Naive thymus-derived CD4-positive, alpha-beta T cell (primary cell): ENCODE measurements around the gene BEND2. TPM values are rescaled to one million over a fixed set of nuclear protein-coding genes. Genes with fewer than 3 reads are reported as not detected.
A peak's percentile ranks its signal among the peaks of the same experiment; 100 is the strongest.

Experiments used
- ATAC-seq: fragments of 150-1000 bp; cut with Tn5 transposase; 2 replicates; pipeline ENCODE4 v1.10.0; 2021; ENCODE audit warnings: mild to moderate bottlenecking, moderate library complexity
- CTCF ChIA-PET: fragments of 350-600 bp; sonication (Branson Sonifier 250); formaldehyde crosslinking; loops from one replicate; lab custom pipeline; 2021; ENCODE audit warnings: antibody characterized with exemption; lab: Charles Lee
- POLR2A ChIA-PET: fragments of 350-600 bp; sonication (Branson Sonifier 250); formaldehyde crosslinking; loops from one replicate; lab custom pipeline; 2021; ENCODE audit warnings: antibody characterized with exemption, inconsistent platforms; lab: Charles Lee
- DNase-seq, 9 donors: peaks; one replicate each; pipeline versions ENCODE4 v3.0.0 to v3.0.0-alpha.2; 2020 to 2022; ENCODE audit warnings: mixed read lengths in 1 of 9
- H3K27ac ChIP-seq: one replicate; pipeline ENCODE4 v1.7.0; 2013; ENCODE audit warnings: mild to moderate bottlenecking, low read depth, low read length, moderate library complexity
- H3K27me3 ChIP-seq, 2 donors: one replicate each; pipeline ENCODE4 v1.7.0; 2013; ENCODE audit warnings: low read length in 2 of 2, mild to moderate bottlenecking in 2 of 2, moderate library complexity in 2 of 2; ENCODE audit not compliant: control insufficient read depth in 2 of 2, insufficient read depth in 2 of 2
- H3K36me3 ChIP-seq, 3 experiments: 1 replicate in 2 of 3; 2 replicates in 1 of 3; pipeline ENCODE4 v1.7.0; 2013; ENCODE audit warnings: low read length in 3 of 3, mild to moderate bottlenecking in 3 of 3, moderate library complexity in 1 of 3; ENCODE audit not compliant: insufficient read depth in 3 of 3, control insufficient read depth in 2 of 3
- H3K4me1 ChIP-seq, 2 donors: one replicate each; pipeline ENCODE4 v1.7.0; 2013; ENCODE audit warnings: low read length in 2 of 2, mild to moderate bottlenecking in 2 of 2, moderate library complexity in 1 of 2; ENCODE audit not compliant: control insufficient read depth in 2 of 2, insufficient read depth in 2 of 2
- H3K4me3 ChIP-seq: 2 replicates; pipeline ENCODE4 v1.7.0; 2013; ENCODE audit warnings: mild to moderate bottlenecking, low read length
- H3K9me3 ChIP-seq, 3 experiments: 1 replicate in 2 of 3; 2 replicates in 1 of 3; pipeline ENCODE4 v1.7.0; 2013; ENCODE audit warnings: low read length in 3 of 3; ENCODE audit not compliant: control insufficient read depth in 2 of 3
- H3K27ac Mint-ChIP-seq, 9 donors: one replicate each; pipeline ENCODE4 v1.8.0; 2020 to 2022; ENCODE audit warnings: mixed read lengths in 9 of 9, mild to moderate bottlenecking in 8 of 9, moderate library complexity in 5 of 9, inconsistent platforms in 2 of 9
- H3K27me3 Mint-ChIP-seq, 5 donors: one replicate each; pipeline ENCODE4 v1.8.0; 2021 to 2022; ENCODE audit warnings: mixed read lengths in 5 of 5, mild to moderate bottlenecking in 1 of 5
- H3K36me3 Mint-ChIP-seq, 5 donors: one replicate each; pipeline ENCODE4 v1.8.0; 2020 to 2022; ENCODE audit warnings: mixed read lengths in 5 of 5, mild to moderate bottlenecking in 3 of 5, inconsistent platforms in 1 of 5
- H3K4me1 Mint-ChIP-seq, 7 donors: one replicate each; pipeline ENCODE4 v1.8.0; 2020 to 2022; ENCODE audit warnings: mixed read lengths in 7 of 7, mild to moderate bottlenecking in 3 of 7, inconsistent platforms in 1 of 7
- H3K4me3 Mint-ChIP-seq, 10 donors: one replicate each; pipeline ENCODE4 v1.8.0; 2020 to 2022; ENCODE audit warnings: mild to moderate bottlenecking in 10 of 10, mixed read lengths in 10 of 10, moderate library complexity in 6 of 10, inconsistent platforms in 2 of 10
- H3K9me3 Mint-ChIP-seq, 11 donors: one replicate each; pipeline ENCODE4 v1.8.0; 2020 to 2022; ENCODE audit warnings: mixed read lengths in 11 of 11, mild to moderate bottlenecking in 4 of 11, inconsistent platforms in 1 of 11, moderate library complexity in 1 of 11
- intact Hi-C, 2 donors: fragments of 100-400 bp; cut with micrococcal nuclease; formaldehyde crosslinking; loops; one replicate each; pipeline ENCODE4 v1.15.1; 2023
- polyA plus RNA-seq, 2 donors: library from polyadenylated mRNA; unstranded; fragments of 300-500 nt; fragmentation: Illumina TruSeq; gene quantifications; one replicate each; pipeline ENCODE4 v1.2.3, GENCODE V29; 2021
- total RNA-seq, 6 experiments: library from RNA in 5 of 6; stranded (reverse) in 5 of 6; gene quantifications; 1 replicate in 5 of 6; 2 replicates in 1 of 6; pipeline ENCODE4 v1.2.3 and lab custom pipeline; 2021 to 2026

BEND2 gene
- total and polyA plus RNA-seq, 7 experiments from 2014 or later: 0.07 TPM; not detected in 6

DNA sequence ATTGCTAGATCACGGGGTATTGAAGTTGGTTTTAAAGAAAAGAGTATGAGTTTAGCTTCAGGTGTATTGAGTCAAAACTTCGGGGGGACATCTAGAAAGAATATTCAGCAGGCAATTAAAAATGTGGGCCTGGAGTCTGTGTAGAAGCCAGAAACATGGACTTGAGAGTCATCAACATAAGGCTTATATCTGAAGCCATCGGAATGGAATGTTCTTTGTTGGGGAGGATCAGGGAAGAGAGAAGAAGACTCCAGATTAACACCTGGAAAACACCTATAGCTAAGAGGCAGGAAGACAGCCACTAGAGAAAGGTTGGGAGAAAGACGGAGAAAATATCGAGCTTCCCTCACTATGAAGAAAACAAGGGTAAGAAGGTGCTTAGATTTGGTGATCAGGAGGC, 69.5 kb downstream of the BEND2 start:
- DNase-seq: no peak
- ChIA-PET CTCF (no interaction called here), POLR2A (no interaction called here)
- Mint-ChIP-seq H3K27me3 (peaks cover 0 to 12% (median 7%) of the 10 kb centered on the region in 5 donors), H3K9me3 (peaks cover 0 to 10% (median 0%) of the 10 kb centered on the region in 11 donors), H3K27ac (no peak overlapping the region), H3K4me3 (no peak overlapping the region), H3K4me1 (peaks cover 0 to 1% (median 0%) of the 10 kb centered on the region in 7 donors), H3K36me3 (no peaks in the 10 kb centered on the region)
- no peak overlapping the region for H3K4me3 ChIP-seq
- no peaks in the 10 kb centered on the region for H3K9me3 ChIP-seq
- ATAC-seq: no peak
- no peaks in the 10 kb centered on the region for H3K36me3 ChIP-seq
- intact Hi-C loops: no loop called here
- no peaks in the 10 kb centered on the region for H3K27me3 ChIP-seq
- no peak overlapping the region for H3K27ac ChIP-seq
- H3K4me1 ChIP-seq: no peaks in the 10 kb centered on the region

DNA sequence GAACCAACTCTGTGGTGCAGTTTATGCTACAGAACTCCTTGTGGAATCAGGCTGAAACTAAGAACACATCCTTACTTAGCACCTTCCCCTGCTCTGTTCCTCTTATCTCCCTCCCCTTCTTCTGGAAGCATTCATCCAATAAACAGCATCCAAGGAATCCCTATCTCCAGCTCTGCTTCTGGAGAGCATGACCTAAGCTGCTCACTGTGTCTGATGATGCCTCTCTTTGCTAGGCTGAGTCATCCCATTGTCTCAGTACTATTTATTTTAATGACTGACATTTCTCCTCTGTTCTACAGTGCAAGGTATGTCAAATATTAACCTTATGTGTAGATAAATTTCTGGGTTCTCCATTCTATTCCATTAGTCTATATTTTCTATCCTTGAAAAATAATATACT, 71.2 kb downstream of the BEND2 start:
- POLR2A ChIA-PET: no interaction called here
- no peaks in the 10 kb centered on the region for H3K36me3 Mint-ChIP-seq
- H3K4me3 ChIP-seq: no peak overlapping the region
- H3K4me1 Mint-ChIP-seq: peaks cover 0 to 1% (median 0%) of the 10 kb centered on the region in 7 donors
- H3K36me3 ChIP-seq: no peaks in the 10 kb centered on the region
- H3K27me3 ChIP-seq: no peaks in the 10 kb centered on the region
- H3K27me3 Mint-ChIP-seq: peaks cover 0 to 12% (median 7%) of the 10 kb centered on the region in 5 donors
- H3K27ac ChIP-seq: no peak overlapping the region
- intact Hi-C loops: no loop called here
- peaks cover 0 to 10% (median 0%) of the 10 kb centered on the region in 11 donors for H3K9me3 Mint-ChIP-seq
- H3K4me3 Mint-ChIP-seq: no peak overlapping the region
- CTCF ChIA-PET: no interaction called here
- H3K4me1 ChIP-seq: no peaks in the 10 kb centered on the region
- ATAC-seq (no peak), DNase-seq (no peak)
- no peaks in the 10 kb centered on the region for H3K9me3 ChIP-seq
- H3K27ac Mint-ChIP-seq: no peak overlapping the region

DNA sequence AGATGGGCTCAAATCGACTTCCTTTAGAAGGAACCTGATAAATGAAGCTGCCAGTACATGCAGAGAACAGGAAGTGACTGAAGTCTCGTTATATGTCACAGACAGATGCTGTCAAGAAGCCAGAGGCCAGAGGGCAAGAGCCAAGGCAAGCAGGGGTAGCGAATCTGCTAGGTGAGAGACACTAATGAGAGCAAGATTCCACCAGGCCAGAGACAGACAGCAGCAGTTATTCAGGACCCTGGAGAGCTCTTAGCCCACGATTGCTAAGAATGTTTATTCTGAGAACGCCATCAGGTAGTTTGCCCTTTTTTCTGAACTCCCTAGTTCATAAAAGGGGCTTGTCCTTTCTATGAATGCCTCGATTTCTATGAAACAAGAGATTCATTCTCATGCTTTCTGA, 73.7 kb downstream of the BEND2 start:
- peaks cover 0 to 6% (median 0%) of the 10 kb centered on the region in 11 donors for H3K9me3 Mint-ChIP-seq
- H3K4me3 Mint-ChIP-seq: no peak overlapping the region
- peaks cover 0 to 1% (median 0%) of the 10 kb centered on the region in 7 donors for H3K4me1 Mint-ChIP-seq
- intact Hi-C loops: no loop called here
- Histone ChIP-seq H3K36me3 (no peaks in the 10 kb centered on the region), H3K27ac (no peak overlapping the region), H3K27me3 (no peaks in the 10 kb centered on the region), H3K4me1 (no peaks in the 10 kb centered on the region), H3K4me3 (no peak overlapping the region), H3K9me3 (no peaks in the 10 kb centered on the region)
- H3K27ac Mint-ChIP-seq: no peak overlapping the region
- H3K27me3 Mint-ChIP-seq: peaks cover 0 to 12% (median 7%) of the 10 kb centered on the region in 5 donors
- CTCF ChIA-PET: no interaction called here
- H3K36me3 Mint-ChIP-seq: no peaks in the 10 kb centered on the region
- POLR2A ChIA-PET: no interaction called here
- peak in 2 of 9 donors; percentile 3 to 18 for DNase-seq
- no peak for ATAC-seq

DNA sequence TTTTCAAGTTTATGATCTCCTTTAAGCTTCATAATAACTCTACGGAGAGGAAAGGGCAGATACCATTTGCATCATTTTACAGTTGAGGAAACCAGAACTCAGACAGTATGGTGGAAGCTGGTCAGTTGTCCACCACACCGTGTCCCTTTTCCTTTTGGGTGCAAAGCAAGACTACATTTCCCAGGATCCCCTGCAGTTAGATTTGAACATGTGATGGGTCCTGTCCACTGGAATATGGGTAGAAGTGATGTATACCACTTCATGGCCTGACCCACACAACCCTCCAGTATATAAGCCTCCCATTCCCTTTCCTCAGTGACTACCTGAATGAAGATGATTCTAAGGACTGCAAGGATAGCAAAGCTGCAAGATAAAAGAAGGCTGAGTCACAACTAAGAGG, 74.7 kb downstream of the BEND2 start:
- POLR2A ChIA-PET: no interaction called here
- H3K27ac Mint-ChIP-seq: no peak overlapping the region
- no peak for ATAC-seq
- peaks cover 0 to 2% (median 0%) of the 10 kb centered on the region in 11 donors for H3K9me3 Mint-ChIP-seq
- no peak for DNase-seq
- H3K27me3 Mint-ChIP-seq: peaks cover 0 to 5% (median 2%) of the 10 kb centered on the region in 5 donors
- Histone ChIP-seq H3K9me3 (no peaks in the 10 kb centered on the region), H3K27me3 (no peaks in the 10 kb centered on the region), H3K4me1 (no peaks in the 10 kb centered on the region), H3K36me3 (no peaks in the 10 kb centered on the region), H3K27ac (no peak overlapping the region), H3K4me3 (no peak overlapping the region)
- H3K36me3 Mint-ChIP-seq: no peaks in the 10 kb centered on the region
- intact Hi-C loops: no loop called here
- H3K4me3 Mint-ChIP-seq: no peak overlapping the region
- H3K4me1 Mint-ChIP-seq: peaks cover 0 to 1% (median 0%) of the 10 kb centered on the region in 7 donors
- CTCF ChIA-PET: no interaction called here

DNA sequence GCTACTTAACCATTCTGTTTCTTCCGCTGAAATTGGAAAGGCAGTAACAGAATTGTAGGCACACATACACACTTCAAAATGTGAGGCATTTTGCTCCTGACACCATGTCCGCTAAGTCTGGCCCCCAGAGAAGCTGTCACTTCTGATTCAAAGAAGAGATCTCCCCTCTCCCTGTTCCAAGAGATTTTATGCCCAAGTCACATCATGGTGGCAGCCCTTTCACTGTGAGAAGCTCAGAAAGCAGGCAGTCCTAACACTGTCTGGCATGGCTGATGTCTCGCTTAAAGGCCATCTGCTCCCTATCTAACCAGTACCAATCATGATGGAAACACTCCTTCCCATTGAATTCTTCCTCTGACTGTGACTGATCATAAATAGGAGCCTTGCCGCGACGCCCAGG, 83.9 kb downstream of the BEND2 start:
- Mint-ChIP-seq H3K9me3 (peaks cover 0 to 2% (median 0%) of the 10 kb centered on the region in 11 donors), H3K27ac (no peak overlapping the region), H3K27me3 (peaks cover 0 to 5% (median 0%) of the 10 kb centered on the region in 5 donors), H3K4me1 (peaks cover 0 to 4% (median 0%) of the 10 kb centered on the region in 7 donors), H3K36me3 (no peaks in the 10 kb centered on the region), H3K4me3 (no peak overlapping the region)
- Histone ChIP-seq H3K27me3 (no peaks in the 10 kb centered on the region), H3K4me1 (no peaks in the 10 kb centered on the region), H3K9me3 (no peaks in the 10 kb centered on the region), H3K4me3 (no peak overlapping the region), H3K27ac (no peak overlapping the region), H3K36me3 (no peaks in the 10 kb centered on the region)
- ChIA-PET POLR2A (no interaction called here), CTCF (no interaction called here)
- ATAC-seq (no peak), DNase-seq (no peak)
- intact Hi-C loops: no loop called here

DNA sequence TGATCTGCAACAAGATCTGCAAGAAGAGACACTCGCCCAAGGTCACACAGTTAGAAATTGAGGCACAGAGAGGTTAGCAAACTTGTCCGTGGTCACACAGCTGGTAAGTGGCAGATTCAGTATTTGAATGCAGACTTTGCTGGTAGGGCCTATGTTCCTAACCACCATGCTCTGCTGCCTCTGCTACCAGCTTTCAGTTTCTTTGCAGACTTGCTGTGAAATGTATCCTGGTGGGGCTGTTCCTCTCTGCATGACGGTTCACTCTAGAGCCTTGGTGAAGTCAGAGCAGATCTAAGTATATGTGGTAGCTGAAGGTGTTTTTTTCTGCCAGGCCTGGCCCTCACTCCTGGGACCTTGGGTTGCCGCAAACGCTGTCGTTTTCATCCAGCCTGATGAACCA, 87.1 kb downstream of the BEND2 start:
- Mint-ChIP-seq H3K27me3 (peaks cover 0 to 5% (median 0%) of the 10 kb centered on the region in 5 donors), H3K9me3 (peaks cover 0 to 2% (median 0%) of the 10 kb centered on the region in 11 donors), H3K27ac (no peak overlapping the region), H3K4me1 (peaks cover 0 to 4% (median 0%) of the 10 kb centered on the region in 7 donors), H3K36me3 (no peaks in the 10 kb centered on the region), H3K4me3 (no peak overlapping the region)
- DNase-seq (no peak), ATAC-seq (no peak)
- Histone ChIP-seq H3K4me1 (no peaks in the 10 kb centered on the region), H3K27ac (no peak overlapping the region), H3K27me3 (no peaks in the 10 kb centered on the region), H3K36me3 (no peaks in the 10 kb centered on the region), H3K9me3 (no peaks in the 10 kb centered on the region), H3K4me3 (no peak overlapping the region)
- CTCF ChIA-PET: no interaction called here
- intact Hi-C loops: no loop called here
- POLR2A ChIA-PET: no interaction called here

DNA sequence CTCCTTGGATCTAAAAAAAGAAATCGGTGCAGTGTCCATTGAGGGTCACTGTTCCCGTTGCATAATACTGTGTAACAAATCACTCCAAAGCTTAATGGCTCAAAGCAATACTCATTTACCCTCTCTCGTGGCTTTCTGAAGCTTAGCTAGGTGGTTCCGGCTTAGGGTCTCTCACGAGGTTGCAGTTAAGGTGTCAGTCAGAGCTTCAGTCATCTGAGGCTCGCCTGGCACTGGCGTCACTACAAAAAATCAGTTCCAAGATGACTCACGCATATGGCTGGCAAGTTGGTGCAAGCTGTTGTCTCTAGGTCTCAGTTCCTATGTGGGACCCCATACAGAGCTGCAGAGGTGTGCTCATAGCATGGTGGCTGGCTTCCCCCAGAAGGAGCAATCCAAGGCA, 91.0 kb downstream of the BEND2 start:
- DNase-seq (no peak), ATAC-seq (no peak)
- no peaks in the 10 kb centered on the region for H3K36me3 ChIP-seq
- H3K27me3 ChIP-seq: no peaks in the 10 kb centered on the region
- no peaks in the 10 kb centered on the region for H3K27me3 Mint-ChIP-seq
- no peak overlapping the region for H3K27ac ChIP-seq
- H3K4me3 ChIP-seq: no peak overlapping the region
- no peaks in the 10 kb centered on the region for H3K9me3 ChIP-seq
- intact Hi-C loops: no loop called here
- no peaks in the 10 kb centered on the region for H3K4me1 ChIP-seq
- peaks cover 0 to 2% (median 0%) of the 10 kb centered on the region in 11 donors for H3K9me3 Mint-ChIP-seq
- no peak overlapping the region for H3K4me3 Mint-ChIP-seq
- no peaks in the 10 kb centered on the region for H3K36me3 Mint-ChIP-seq
- H3K27ac Mint-ChIP-seq: peak overlapping the region in 1 of 9 donors; percentile 53
- CTCF ChIA-PET: no interaction called here
- POLR2A ChIA-PET: interaction anchor here (0.5 kb wide), 1 partner anchor 151 kb away, joined by 3 read pairs; no protein-coding TSS in a partner anchor
- H3K4me1 Mint-ChIP-seq: no peaks in the 10 kb centered on the region
